ENCODE data around the gene SELENOV.
"Not testable (repeated sequence)": the region's sequence is repeated elsewhere in the genome, so short reads cannot be mapped to it uniquely, and the experiment has no call there.

Gene SELENOV

DNA sequence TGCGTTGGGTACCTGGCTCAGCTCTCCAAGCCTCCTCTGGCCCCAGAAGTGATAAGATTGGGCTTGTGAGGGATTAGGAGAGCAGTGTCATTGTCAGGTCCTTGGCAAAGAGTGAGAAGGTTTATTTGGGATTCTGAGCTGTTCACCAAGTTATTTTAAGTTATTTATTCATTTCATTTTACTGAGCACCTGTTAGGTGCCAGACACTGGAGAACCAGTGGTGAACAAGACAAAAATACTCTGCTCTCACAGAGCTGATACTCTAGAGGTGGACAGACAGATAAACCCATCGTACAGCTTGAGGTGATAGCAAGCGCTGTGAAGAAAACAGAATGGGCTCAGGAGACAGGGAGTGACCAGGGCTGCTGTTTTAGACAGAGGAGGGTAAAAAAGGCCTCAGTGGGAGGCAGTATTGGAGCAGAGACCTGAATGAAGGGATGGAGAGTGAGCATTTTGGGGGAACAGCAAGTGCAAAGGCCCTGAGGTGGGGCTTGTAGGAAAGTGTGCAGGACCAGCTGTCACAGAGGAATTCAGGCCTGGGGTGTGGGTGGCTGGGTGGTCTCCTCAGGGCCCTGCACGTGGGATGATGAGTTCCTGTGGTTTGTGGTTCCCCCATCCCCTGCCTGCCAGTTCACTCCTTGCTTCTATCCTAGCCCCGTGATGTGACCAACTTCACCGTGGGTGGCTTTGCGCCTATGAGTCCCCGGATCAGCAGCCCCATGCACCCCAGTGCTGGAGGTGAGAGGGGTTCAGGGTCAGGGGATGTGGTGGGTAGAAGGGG, 43.0 kb upstream of the SELENOV start:
- DNase-seq (ENCODE audit: low spot score), result no peak
- TF ChIP-seq, protein P1, sequence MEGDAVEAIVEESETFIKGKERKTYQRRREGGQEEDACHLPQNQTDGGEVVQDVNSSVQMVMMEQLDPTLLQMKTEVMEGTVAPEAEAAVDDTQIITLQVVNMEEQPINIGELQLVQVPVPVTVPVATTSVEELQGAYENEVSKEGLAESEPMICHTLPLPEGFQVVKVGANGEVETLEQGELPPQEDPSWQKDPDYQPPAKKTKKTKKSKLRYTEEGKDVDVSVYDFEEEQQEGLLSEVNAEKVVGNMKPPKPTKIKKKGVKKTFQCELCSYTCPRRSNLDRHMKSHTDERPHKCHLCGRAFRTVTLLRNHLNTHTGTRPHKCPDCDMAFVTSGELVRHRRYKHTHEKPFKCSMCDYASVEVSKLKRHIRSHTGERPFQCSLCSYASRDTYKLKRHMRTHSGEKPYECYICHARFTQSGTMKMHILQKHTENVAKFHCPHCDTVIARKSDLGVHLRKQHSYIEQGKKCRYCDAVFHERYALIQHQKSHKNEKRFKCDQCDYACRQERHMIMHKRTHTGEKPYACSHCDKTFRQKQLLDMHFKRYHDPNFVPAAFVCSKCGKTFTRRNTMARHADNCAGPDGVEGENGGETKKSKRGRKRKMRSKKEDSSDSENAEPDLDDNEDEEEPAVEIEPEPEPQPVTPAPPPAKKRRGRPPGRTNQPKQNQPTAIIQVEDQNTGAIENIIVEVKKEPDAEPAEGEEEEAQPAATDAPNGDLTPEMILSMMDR (IDR thresholded peaks at IDR 0.05; ENCODE audit: extremely low read depth, missing control alignments), result no peak

DNA sequence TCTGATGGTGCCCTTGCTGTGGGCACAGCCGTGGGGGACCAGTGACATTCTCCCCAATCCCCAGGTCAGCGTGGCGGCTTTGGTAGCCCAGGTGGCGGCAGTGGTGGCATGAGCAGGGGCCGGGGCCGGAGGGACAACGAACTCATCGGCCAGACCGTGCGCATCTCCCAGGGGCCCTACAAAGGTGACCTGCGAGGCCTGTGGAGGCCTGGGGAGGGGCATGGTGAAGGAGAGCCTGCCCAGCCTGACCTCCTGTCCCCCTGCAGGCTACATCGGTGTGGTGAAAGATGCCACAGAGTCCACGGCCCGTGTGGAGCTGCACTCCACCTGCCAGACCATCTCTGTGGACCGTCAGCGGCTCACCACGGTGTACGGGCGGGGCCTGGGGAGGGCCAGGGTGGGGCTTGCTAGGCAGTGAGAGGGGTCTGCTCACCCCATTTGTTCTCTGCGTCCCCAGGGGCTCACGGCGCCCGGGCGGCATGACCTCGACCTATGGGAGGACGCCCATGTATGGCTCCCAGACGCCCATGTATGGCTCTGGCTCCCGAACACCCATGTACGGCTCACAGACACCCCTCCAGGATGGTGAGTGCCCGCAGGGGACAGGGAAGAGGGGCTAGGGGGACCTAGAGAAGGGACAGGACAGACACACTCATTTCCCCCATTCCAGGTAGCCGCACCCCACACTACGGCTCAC, 42.0 kb upstream of the SELENOV start:
- no peak for DNase-seq (ENCODE audit: low spot score)
- TF ChIP-seq, protein P1 (IDR thresholded peaks at IDR 0.05; ENCODE audit: extremely low read depth, missing control alignments), result no peak

DNA sequence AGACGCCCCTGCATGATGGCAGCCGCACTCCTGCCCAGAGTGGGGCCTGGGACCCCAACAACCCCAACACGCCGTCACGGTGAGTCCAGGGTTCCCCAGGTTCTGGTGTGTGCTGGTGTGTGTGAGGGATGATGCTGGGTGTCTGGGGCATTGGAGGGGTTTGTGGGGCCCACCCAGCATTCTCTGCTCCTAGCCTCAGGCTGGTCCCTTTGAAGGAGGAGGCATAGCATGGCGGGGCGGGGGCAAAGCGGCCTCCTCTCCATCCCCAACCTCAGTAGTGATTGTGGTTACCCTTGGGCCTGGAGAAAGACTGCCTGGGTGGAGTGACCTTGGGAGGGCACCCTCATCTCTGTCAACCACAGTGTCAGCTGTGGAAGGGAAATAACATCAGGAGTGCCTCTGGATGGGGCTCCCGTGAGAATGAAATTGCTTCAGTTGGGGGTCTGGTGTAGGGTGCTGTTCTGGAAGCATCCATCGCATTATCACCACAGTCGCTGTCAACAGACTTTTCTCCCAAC, 41.4 kb upstream of the SELENOV start:
- TF ChIP-seq, protein P1 (IDR thresholded peaks at IDR 0.05; ENCODE audit: extremely low read depth, missing control alignments), result no peak
- DNase-seq (ENCODE audit: low spot score), result no peak

DNA sequence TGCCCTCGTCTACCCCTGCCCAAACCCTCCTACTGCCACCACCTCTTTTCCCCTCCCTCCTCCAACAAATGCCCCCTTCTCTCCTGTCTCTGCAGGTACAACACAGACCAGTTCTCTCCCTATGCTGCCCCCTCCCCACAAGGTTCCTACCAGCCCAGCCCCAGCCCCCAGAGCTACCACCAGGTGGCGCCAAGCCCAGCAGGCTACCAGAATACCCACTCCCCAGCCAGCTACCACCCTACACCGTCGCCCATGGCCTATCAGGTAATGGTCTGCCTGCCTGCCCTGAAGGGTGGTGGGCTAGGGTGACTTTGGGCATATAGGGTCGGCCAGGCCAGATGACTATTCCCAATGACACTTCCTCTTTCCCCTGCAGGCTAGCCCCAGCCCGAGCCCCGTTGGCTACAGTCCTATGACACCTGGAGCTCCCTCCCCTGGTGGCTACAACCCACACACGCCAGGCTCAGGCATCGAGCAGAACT, 40.8 kb upstream of the SELENOV start:
- DNase-seq (ENCODE audit: low spot score), result peak; percentile 70
- TF ChIP-seq, protein P1 (IDR thresholded peaks at IDR 0.05; ENCODE audit: extremely low read depth, missing control alignments), result peak; percentile 78

DNA sequence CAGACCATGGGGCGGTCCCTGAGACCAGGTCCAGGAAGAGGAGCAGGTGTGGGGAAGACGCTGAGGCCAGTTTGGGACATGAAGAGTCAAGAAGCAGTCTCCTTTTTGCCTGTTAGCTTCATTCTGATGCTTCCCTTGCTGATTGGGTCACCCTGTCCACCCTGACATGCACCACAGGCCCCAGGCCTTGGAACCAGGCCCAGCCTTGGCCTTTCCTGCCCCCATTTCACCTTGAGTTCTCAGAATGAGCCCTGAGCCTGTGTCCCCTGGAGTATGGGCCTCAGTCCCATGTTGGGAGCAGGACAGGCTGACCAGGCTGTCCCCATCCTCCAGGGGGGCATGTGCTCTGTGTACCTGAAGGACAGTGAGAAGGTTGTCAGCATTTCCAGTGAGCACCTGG, 39.2 kb upstream of the SELENOV start:
- TF ChIP-seq, protein P1 (IDR thresholded peaks at IDR 0.05; ENCODE audit: extremely low read depth, missing control alignments), result no peak
- no peak for DNase-seq (ENCODE audit: low spot score)

DNA sequence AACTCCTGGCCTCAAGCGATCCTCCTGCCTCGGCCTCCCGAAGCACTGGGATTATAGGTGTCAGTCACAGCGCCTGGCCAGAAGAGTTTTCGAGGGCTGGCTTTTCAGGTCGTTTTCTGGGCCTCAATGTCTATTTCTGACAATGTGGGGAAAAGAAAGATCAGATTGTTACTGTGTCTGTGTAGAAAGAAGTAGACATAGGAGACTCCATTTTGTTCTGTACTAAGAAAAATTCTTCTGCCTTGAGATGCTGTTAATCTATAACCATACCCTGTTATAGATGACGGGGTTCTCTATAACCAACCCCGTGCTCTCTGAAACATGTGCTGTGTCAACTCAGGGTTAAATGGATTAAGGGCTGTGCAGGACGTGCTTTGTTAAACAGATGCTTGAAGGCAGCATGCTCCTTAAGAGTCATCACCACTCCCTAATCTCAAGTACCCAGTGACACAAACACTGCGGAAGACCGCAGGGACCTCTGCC, 35.6 kb upstream of the SELENOV start:
- not testable (repeated sequence) for DNase-seq (ENCODE audit: low spot score)

DNA sequence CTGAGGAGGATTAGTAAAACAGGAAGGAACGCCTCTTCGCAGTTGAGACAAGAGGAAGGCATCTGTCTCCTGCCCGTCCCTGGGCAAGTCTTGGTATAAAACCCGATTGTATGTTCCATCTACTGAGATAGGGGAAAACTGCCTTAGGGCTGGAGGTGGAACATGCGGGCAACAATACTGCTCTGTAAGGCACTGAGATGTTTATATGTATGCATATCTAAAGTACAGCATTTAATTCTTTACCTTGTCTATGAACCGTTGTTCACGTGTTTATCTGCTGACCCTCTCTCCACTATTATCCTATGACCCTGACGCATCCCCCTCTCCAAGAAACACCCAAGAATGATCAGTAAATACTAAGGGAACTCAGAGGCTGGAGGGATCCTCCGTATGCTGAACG, 35.0 kb upstream of the SELENOV start:
- DNase-seq (ENCODE audit: low spot score), result no peak
- TF ChIP-seq, protein P1 (IDR thresholded peaks at IDR 0.05; ENCODE audit: extremely low read depth, missing control alignments), result no peak
